Esophagus (tissue), 2 donors: ENCODE results near the gene UBE2I. TPM values are rescaled to one million over a fixed set of nuclear protein-coding genes. Genes with fewer than 3 reads are reported as not detected.

Source experiments
- H3K27ac ChIP-seq, 2 donors: one replicate each; pipeline ENCODE4 v1.5.1; 2013; ENCODE audit warnings: low read depth in 2 of 2, mild to moderate bottlenecking in 2 of 2, inconsistent platforms in 1 of 2, low read length in 1 of 2, moderate library complexity in 1 of 2
- H3K27me3 ChIP-seq, 2 donors: one replicate each; pipeline ENCODE4 v1.6.1; 2013; ENCODE audit warnings: low read length in 2 of 2, control low read depth in 1 of 2, mild to moderate bottlenecking in 1 of 2; ENCODE audit not compliant: insufficient read depth in 2 of 2, control insufficient read depth in 1 of 2
- H3K36me3 ChIP-seq, 2 donors: one replicate each; pipeline ENCODE4 v1.6.1; 2013; ENCODE audit warnings: low read length in 1 of 2; ENCODE audit not compliant: control insufficient read depth in 2 of 2, insufficient read depth in 2 of 2
- H3K4me1 ChIP-seq, 2 donors: one replicate each; pipeline ENCODE4 v1.6.1; 2013; ENCODE audit warnings: low read length in 1 of 2; ENCODE audit not compliant: control insufficient read depth in 2 of 2, insufficient read depth in 2 of 2
- H3K4me3 ChIP-seq, 2 donors: one replicate each; pipeline ENCODE4 v1.5.1; 2013; ENCODE audit warnings: low read length in 2 of 2, mild to moderate bottlenecking in 2 of 2, low read depth in 1 of 2, moderate library complexity in 1 of 2
- H3K9me3 ChIP-seq, 2 donors: one replicate each; pipeline ENCODE4 v1.6.1; 2013; ENCODE audit warnings: mild to moderate bottlenecking in 2 of 2, low read depth in 1 of 2, low read length in 1 of 2, moderate library complexity in 1 of 2; ENCODE audit not compliant: control insufficient read depth in 2 of 2, insufficient read depth in 1 of 2
- WGBS, 2 donors: extraction: QIAGEN DNeasy Blood & Tissue Kit; methylation state at CpG; one replicate each; pipeline ENCODE4 v1.1.7; 2013; 5-methylcytosine and 5-hydroxymethylcytosine counted together
- polyA plus RNA-seq, 2 donors: library from polyadenylated mRNA; stranded (reverse); fragments of 200-250 nt; gene quantifications; one replicate each; pipeline ENCODE4 v1.2.3, GENCODE V29; 2013
- donor health status: healthy with polysubstance abuse.
- donor health status: Bipolar disorder and iron deficiency.

Gene UBE2I
- polyA plus RNA-seq, 2 donors, result 35.4 to 56.9 TPM

- Histone ChIP-seq H3K36me3 (peaks cover 24 to 85% of the 10 kb centered on the region in 2 donors), H3K9me3 (peaks cover 0 to 3% of the 10 kb centered on the region in 2 donors)
- WGBS, 2 donors, result 90% methylated on average over 32 of the region's 32 CpGs
Observed at GRCh38 chr16:1317479-1318267, 8.2 kb downstream of the UBE2I start.

GRCh38 chr16:1318268-1318545, 8.8 kb downstream of the UBE2I start:
- H3K9me3 ChIP-seq, result peaks cover 0 to 3% of the 10 kb centered on the region in 2 donors
- no peak overlapping the region for H3K4me3 ChIP-seq
- no peak overlapping the region for H3K27ac ChIP-seq
- WGBS, 2 donors, result 75 to 80% methylated on average over 9 of the region's 9 CpGs
- H3K36me3 ChIP-seq, result peaks cover 24 to 81% of the 10 kb centered on the region in 2 donors
- H3K27me3 ChIP-seq, result no peaks in the 10 kb centered on the region
- peaks cover 0 to under 1% of the 10 kb centered on the region in 2 donors for H3K4me1 ChIP-seq

More at GRCh38 chr16:1317479-1318267, 8.2 kb downstream of the UBE2I start:
- Histone ChIP-seq H3K27ac (no peak overlapping the region), H3K4me1 (peaks cover 0 to 3% of the 10 kb centered on the region in 2 donors), H3K27me3 (no peaks in the 10 kb centered on the region), H3K4me3 (no peak overlapping the region)

DNA sequence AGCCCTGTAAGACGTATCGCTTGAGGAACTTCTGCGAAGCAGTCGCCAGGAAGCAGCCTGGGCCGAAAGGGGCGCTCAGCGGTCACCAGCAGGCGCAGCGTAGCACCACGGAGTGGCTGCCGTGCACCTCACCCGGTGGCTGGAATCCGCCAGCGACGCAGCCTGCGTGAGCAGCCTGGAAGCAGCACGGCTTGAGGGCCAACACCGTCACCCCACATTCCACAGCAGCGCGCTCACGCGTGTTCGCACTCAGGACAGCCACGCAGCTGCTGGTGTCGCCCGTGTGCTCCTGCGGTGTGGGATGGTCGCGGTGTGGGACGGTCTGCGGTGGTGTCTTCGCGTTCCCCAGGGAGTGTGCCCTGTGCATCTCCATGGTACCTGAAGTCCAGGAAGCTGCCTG, 9.6 kb downstream of the UBE2I start:
- Histone ChIP-seq H3K27ac (no peak overlapping the region), H3K36me3 (peaks cover 19 to 84% of the 10 kb centered on the region in 2 donors)
- 93 to 94% methylated on average over 31 to 33 of the region's 33 CpGs for WGBS, 2 donors

DNA sequence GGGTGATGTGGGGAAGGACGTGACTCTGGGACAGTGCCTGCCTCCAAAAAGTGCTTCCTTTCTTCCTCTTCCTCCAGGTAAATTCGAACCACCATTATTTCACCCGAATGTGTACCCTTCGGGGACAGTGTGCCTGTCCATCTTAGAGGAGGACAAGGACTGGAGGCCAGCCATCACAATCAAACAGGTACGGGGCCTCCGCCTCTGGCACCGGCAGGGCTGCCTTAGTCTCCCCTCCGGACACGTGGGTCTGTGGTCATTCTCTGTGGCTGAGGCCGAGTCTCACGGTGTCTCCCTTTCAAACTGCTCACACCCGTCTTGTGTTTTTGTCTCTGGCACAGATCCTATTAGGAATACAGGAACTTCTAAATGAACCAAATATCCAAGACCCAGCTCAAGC, 10.7 kb downstream of the UBE2I start:
- no peak overlapping the region for H3K4me3 ChIP-seq
- 84 to 86% methylated on average over 12 of the region's 12 CpGs for WGBS, 2 donors
- peaks cover 14 to 82% of the 10 kb centered on the region in 2 donors for H3K36me3 ChIP-seq
- peaks cover 0 to 3% of the 10 kb centered on the region in 2 donors for H3K9me3 ChIP-seq
- H3K27ac ChIP-seq, result no peak overlapping the region
- H3K27me3 ChIP-seq, result no peaks in the 10 kb centered on the region
- H3K4me1 ChIP-seq, result peaks cover 0 to 2% of the 10 kb centered on the region in 2 donors

More for the DNA sequence above, 9.6 kb downstream of the UBE2I start:
- Histone ChIP-seq H3K4me3 (no peak overlapping the region), H3K27me3 (no peaks in the 10 kb centered on the region), H3K9me3 (peaks cover 0 to 3% of the 10 kb centered on the region in 2 donors), H3K4me1 (peaks cover 0 to 2% of the 10 kb centered on the region in 2 donors)

DNA sequence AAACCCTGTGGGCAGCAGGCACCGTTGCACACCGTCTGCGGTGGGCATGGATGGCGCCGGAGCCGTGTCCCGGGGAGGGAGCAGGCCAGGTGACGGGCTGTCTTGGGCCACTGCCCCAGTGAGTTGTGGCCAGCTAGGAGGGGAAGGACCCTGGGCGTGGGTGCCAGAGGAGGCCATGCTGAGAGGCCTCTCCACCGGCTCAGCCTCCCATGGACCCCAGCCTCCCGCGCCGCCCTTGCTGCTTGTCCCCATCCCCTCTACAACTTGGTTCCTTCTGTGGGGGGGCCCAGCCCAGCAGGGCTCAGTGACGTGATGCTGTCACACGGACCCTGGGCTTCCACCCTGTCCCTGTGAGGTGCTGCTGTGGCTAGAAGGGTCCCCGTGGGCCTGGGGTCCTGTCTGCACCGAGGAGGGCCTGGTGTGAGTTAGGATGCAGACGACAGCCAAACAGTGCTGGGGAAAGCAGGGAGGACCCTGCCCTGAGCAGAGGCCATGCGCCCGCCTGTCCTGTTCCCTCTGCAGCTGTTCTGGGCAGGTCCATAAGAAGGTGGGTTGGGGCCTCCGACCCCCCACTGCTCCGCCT, 11.3 kb downstream of the UBE2I start:
- H3K4me1 ChIP-seq, result peaks cover 0 to 2% of the 10 kb centered on the region in 2 donors
- H3K27ac ChIP-seq, result no peak overlapping the region
- 86 to 90% methylated on average over 19 to 22 of the region's 22 CpGs for WGBS, 2 donors
- no peak overlapping the region for H3K4me3 ChIP-seq
- H3K36me3 ChIP-seq, result peaks cover 16 to 75% of the 10 kb centered on the region in 2 donors
- H3K9me3 ChIP-seq, result peaks cover 0 to 3% of the 10 kb centered on the region in 2 donors
- no peaks in the 10 kb centered on the region for H3K27me3 ChIP-seq

- Histone ChIP-seq H3K4me3 (no peak overlapping the region), H3K27ac (no peak overlapping the region), H3K4me1 (peaks cover 0 to 2% of the 10 kb centered on the region in 2 donors), H3K9me3 (peaks cover 0 to 3% of the 10 kb centered on the region in 2 donors), H3K27me3 (no peaks in the 10 kb centered on the region), H3K36me3 (peaks cover 16 to 61% of the 10 kb centered on the region in 2 donors)
- 95 to 97% methylated on average over 8 of the region's 8 CpGs for WGBS, 2 donors
Observed at GRCh38 chr16:1322407-1322806, 13.0 kb downstream of the UBE2I start.

DNA sequence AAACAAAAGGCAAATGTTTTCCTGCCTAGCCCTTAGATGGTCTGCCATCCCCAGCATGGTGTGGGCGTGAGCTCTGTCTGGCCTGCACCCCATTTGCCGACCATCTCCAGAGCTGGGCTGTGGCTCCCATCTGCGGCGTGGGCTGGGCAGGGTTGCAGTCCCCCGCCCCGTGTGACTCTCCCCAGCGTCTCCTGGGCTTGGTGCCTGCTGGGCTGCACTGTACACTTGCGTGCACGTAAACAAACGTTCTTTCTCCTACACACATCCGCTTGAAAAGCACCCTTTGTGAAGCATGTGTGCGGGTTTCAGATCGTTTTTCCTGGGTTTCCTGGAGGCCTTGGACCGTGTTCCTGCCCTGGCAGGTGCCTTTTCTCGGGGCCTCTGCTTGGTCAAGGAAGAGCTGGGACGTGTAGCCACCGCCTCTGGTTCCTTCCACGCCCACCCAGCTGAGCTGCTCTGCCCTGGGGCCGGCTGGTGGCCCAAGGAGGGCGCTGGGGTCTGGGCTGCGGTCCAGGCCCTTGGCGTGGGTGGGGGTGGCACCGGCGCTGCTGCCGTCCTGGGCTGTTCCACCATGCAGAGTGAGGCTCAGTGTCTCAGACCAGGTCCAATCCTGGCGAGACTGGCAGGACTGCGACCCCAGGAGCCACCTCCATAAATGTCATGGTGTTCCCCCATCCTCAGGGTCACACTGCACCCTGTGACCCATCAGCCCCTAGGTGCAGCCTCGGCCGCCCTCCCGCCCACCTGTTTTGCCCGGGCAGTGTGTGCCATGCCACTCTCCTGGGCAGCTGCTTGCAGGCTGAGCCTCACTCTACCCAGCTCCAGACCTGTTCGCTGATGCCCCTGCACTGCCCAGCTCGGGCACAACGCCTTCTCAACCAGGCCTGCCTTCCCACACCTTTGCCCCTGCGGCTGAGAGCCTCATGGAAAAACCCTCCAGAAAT, 14.1 kb downstream of the UBE2I start:
- no peaks in the 10 kb centered on the region for H3K27me3 ChIP-seq
- H3K36me3 ChIP-seq, result peaks cover 16 to 51% of the 10 kb centered on the region in 2 donors
- no peak overlapping the region for H3K27ac ChIP-seq
- peaks cover 0 to 2% of the 10 kb centered on the region in 2 donors for H3K4me1 ChIP-seq
- WGBS, 2 donors, result 80 to 83% methylated on average over 35 of the region's 35 CpGs
- H3K4me3 ChIP-seq, result no peak overlapping the region
- peaks cover 0 to 3% of the 10 kb centered on the region in 2 donors for H3K9me3 ChIP-seq

GRCh38 chr16:1324286-1324826, 14.9 kb downstream of the UBE2I start:
- Histone ChIP-seq H3K9me3 (peaks cover 0 to 3% of the 10 kb centered on the region in 2 donors), H3K4me1 (peaks cover 0 to 2% of the 10 kb centered on the region in 2 donors), H3K4me3 (no peak overlapping the region), H3K27ac (no peak overlapping the region), H3K27me3 (no peaks in the 10 kb centered on the region), H3K36me3 (peaks cover 16 to 44% of the 10 kb centered on the region in 2 donors)
- WGBS, 2 donors, result 82 to 84% methylated on average over 22 of the region's 22 CpGs

- peaks cover 0 to 2% of the 10 kb centered on the region in 2 donors for H3K4me1 ChIP-seq
- WGBS, 2 donors, result 82 to 84% methylated on average over 15 of the region's 15 CpGs
- no peak overlapping the region for H3K27ac ChIP-seq
- H3K4me3 ChIP-seq, result no peak overlapping the region
- peaks cover 3 to 4% of the 10 kb centered on the region in 2 donors for H3K9me3 ChIP-seq
- peaks cover 7 to 36% of the 10 kb centered on the region in 2 donors for H3K36me3 ChIP-seq
- H3K27me3 ChIP-seq, result no peaks in the 10 kb centered on the region
Observed at GRCh38 chr16:1325261-1325660, 15.8 kb downstream of the UBE2I start.
